Measurements from ENCODE around the gene ATG10. TPM values are rescaled to one million over a fixed set of nuclear protein-coding genes. Genes with fewer than 3 reads are reported as not detected.

The ATG10 gene
- total RNA-seq, 2 donors from 2014 or later, result 6.8 to 8.2 TPM

GRCh38 chr5:82156874-82157273 is 185.1 kb downstream of the ATG10 start:
- DNase-seq, result no peak
- H3K36me3 ChIP-seq, result no peaks in the 10 kb centered on the region
- intact Hi-C loops (cut with DNase I), result no loop called here
- no peak overlapping the region for H3K27ac ChIP-seq
- no peaks in the 10 kb centered on the region for H3K4me1 ChIP-seq
- no peaks in the 10 kb centered on the region for H3K9me3 ChIP-seq
- H3K9ac ChIP-seq (ENCODE audit: low read depth in 2 of 2, low read length in 2 of 2), result no peak overlapping the region
- H3K4me3 ChIP-seq, result no peak overlapping the region
- no peak for TF ChIP-seq CTCF (IDR thresholded peaks at IDR 0.05)
- H3K27me3 ChIP-seq, result no peaks in the 10 kb centered on the region

GRCh38 chr5:82158755-82159413 is 187.1 kb downstream of the ATG10 start:
- Histone ChIP-seq H3K27me3 (no peaks in the 10 kb centered on the region), H3K36me3 (no peaks in the 10 kb centered on the region), H3K9me3 (no peaks in the 10 kb centered on the region), H3K4me1 (no peaks in the 10 kb centered on the region), H3K4me3 (no peak overlapping the region), H3K9ac (ENCODE audit: low read depth in 2 of 2, low read length in 2 of 2) (no peak overlapping the region), H3K27ac (no peak overlapping the region)
- TF ChIP-seq CTCF (IDR thresholded peaks at IDR 0.05), result no peak
- intact Hi-C loops (cut with DNase I), result no loop called here
- DNase-seq, result no peak

GRCh38 chr5:82160948-82161347 is 189.1 kb downstream of the ATG10 start:
- no peaks in the 10 kb centered on the region for H3K9me3 ChIP-seq
- no peaks in the 10 kb centered on the region for H3K36me3 ChIP-seq
- no peaks in the 10 kb centered on the region for H3K27me3 ChIP-seq
- H3K4me1 ChIP-seq, result peaks cover 4% of the 10 kb centered on the region
- intact Hi-C loops (cut with DNase I), result loop anchor here (10.0 kb wide), 2 partner anchors 316 to 406 kb away; partner anchors contain the start of gene SSBP2
- no peak overlapping the region for H3K27ac ChIP-seq
- TF ChIP-seq CTCF (IDR thresholded peaks at IDR 0.05), result no peak
- H3K9ac ChIP-seq (ENCODE audit: low read depth in 2 of 2, low read length in 2 of 2), result no peak overlapping the region
- H3K4me3 ChIP-seq, result no peak overlapping the region
- no peak for DNase-seq

- Histone ChIP-seq H3K9me3 (no peaks in the 10 kb centered on the region), H3K4me1 (peaks cover 4% of the 10 kb centered on the region), H3K36me3 (no peaks in the 10 kb centered on the region), H3K9ac (ENCODE audit: low read depth in 2 of 2, low read length in 2 of 2) (no peak overlapping the region), H3K27me3 (no peaks in the 10 kb centered on the region), H3K27ac (no peak overlapping the region), H3K4me3 (no peak overlapping the region)
- no peak for DNase-seq
- intact Hi-C loops (cut with DNase I), result loop anchor here (10.0 kb wide), 2 partner anchors 318 to 408 kb away; partner anchors contain the start of gene SSBP2
- TF ChIP-seq CTCF (IDR thresholded peaks at IDR 0.05), result no peak
These were observed 190.8 kb downstream of the ATG10 start for GRCh38 chr5:82162573-82162972.

GRCh38 chr5:82163452-82164175 is 191.8 kb downstream of the ATG10 start:
- H3K27ac ChIP-seq, result no peak overlapping the region
- no peak overlapping the region for H3K9ac ChIP-seq (ENCODE audit: low read depth in 2 of 2, low read length in 2 of 2)
- intact Hi-C loops (cut with DNase I), result loop anchor here (10.0 kb wide), 2 partner anchors 319 to 409 kb away; partner anchors contain the start of gene SSBP2

More at GRCh38 chr5:82163452-82164175, 191.8 kb downstream of the ATG10 start:
- no peaks in the 10 kb centered on the region for H3K36me3 ChIP-seq
- H3K4me1 ChIP-seq, result peaks cover 4% of the 10 kb centered on the region
- no peak overlapping the region for H3K4me3 ChIP-seq
- DNase-seq, result no peak
- no peak for TF ChIP-seq CTCF (IDR thresholded peaks at IDR 0.05)
- no peaks in the 10 kb centered on the region for H3K9me3 ChIP-seq
- no peaks in the 10 kb centered on the region for H3K27me3 ChIP-seq

All from colonic mucosa (tissue), 4 donors.